NCI-H128 (cell line): Measurements from ENCODE around the gene UBL4B.

ENCODE experiments used
- DNase-seq: peaks from one replicate; lab custom pipeline; 2025; ENCODE audit not compliant: unreplicated experiment; lab: John Stamatoyannopoulos, UW

The UBL4B gene

DNA sequence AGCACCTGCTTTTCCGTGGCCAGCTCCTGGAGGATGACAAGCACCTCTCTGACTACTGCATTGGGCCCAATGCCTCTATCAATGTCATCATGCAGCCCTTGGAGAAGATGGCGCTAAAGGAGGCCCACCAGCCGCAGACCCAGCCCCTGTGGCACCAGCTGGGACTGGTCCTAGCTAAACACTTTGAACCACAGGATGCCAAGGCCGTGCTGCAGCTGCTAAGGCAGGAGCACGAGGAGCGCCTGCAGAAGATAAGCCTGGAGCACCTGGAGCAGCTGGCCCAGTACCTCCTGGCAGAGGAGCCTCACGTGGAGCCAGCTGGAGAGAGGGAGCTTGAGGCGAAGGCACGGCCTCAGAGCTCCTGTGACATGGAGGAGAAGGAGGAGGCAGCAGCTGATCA, 413 bp downstream of the UBL4B start:
- DNase-seq, result no peak

DNA sequence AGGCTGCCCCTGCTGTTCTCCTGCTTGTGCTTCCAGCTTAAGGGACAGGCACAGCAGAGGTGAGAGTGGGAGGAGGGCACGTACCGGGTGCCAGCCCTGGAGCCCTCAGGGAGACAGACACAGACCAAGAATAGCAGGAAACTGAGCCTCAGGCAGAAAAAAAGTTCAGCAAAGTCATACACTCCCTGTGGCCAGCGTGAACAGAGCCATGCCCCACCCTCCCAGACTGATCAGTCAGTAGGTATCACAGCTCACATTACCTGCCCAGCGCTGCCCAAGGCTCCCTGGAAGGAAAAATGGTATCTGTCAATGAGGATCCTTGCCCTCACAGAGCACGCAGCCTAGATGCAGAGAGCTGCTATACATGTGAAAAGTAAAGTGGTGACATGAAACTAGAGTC, 1.3 kb downstream of the UBL4B start:
- no peak for DNase-seq

GRCh38 chr1:110114173-110114572, 1.9 kb downstream of the UBL4B start:
- DNase-seq, result no peak

GRCh38 chr1:110114784-110115183, 2.5 kb downstream of the UBL4B start:
- no peak for DNase-seq

DNA sequence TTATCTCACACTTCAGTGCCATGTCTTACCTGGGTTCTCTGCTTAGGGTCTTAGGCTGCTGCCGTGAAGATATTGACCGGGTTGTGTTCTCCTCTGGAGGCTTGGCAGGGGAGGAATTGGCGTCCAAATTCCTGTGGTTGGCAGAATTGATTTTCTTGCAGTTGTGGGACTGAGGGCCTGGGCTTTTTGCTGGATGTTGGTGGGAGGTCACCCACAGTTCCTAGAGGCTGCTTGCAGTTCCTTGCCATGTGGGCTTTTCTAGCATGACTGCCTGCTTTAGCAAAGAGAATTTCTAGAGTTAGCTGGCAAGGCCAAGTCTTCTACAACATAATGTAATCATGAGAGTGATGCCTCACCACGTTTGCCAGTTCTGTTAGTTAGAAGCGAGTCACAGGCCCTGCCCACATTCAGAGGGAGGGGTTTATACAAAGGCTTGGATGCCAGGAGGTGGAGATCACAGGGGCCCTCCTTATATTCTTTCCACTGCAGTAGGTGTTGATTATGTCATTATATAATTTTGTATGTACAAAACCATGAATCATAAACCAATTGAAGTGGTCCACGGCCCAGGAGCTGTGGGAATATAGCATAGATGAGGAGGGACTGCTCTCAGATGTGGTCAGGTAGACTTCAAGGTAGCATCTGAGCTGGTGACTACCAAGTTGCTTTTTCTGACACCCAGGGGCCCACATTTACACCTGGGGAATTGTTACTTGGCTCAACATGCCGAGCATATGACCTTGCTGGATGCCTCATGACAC, 6.6 kb downstream of the UBL4B start:
- no peak for DNase-seq

DNA sequence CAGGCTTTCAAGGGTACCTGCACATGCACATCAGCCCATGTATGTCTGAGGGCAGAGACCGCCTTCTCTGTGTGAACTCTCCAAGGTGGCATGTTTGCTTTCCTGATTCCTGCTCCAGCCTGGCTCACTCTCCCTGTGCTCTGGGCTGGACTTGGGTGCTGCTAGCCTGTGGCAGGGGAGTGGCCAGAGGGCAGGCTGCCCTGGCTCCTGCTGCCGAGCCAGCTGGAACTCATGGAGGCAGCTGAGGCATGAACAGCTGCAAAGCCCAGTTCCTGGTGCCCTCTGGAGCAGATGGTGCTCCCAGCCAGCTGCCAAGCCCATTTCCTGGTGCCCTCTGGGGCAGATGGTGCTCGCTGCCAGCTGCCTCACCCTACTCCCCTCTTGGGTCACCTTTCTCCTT, 7.6 kb downstream of the UBL4B start:
- no peak for DNase-seq

- DNase-seq, result no peak
Measured at GRCh38 chr1:110120960-110121561, 8.8 kb downstream of the UBL4B start.

DNA sequence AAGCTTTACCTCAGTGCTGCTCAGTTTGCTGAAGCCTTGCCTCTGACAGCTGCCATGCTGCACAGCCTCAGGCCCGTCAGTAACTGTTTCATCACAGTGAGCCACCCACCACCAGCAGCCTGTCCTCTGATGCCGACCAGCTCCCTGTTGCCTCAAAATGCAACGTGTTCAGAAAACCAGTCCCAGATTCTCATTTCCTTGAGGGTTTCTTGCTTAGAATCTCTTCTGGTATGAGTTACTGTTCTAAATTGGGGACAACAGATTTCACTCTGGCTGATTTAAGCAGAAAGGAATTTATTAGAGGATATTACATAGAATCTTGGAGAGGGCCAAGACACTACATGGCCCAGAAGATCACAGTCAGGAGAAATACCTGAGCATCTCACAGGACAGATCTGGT, 11.0 kb downstream of the UBL4B start:
- no peak for DNase-seq

DNA sequence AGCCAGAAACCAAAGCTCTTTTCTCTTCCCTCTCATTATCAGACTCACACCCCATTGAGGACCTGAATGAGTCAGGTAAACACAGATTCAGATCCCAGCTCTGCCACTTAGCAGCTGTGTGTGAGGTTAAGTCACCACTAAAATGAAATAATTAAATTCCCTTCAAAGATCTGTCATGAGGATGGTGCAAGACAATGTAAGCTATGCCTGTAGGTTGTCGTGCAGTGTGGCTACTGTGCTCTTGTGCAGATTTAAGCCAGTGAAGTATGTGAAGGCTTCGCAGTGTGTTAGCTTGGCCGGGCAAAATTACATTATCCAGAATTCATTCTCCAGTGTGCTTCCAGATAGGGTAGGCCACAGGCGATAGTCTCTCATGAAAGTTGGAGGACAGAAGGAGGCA, 13.6 kb downstream of the UBL4B start:
- no peak for DNase-seq

- DNase-seq, result no peak
Measured at GRCh38 chr1:110130113-110130591, 17.9 kb downstream of the UBL4B start.

DNA sequence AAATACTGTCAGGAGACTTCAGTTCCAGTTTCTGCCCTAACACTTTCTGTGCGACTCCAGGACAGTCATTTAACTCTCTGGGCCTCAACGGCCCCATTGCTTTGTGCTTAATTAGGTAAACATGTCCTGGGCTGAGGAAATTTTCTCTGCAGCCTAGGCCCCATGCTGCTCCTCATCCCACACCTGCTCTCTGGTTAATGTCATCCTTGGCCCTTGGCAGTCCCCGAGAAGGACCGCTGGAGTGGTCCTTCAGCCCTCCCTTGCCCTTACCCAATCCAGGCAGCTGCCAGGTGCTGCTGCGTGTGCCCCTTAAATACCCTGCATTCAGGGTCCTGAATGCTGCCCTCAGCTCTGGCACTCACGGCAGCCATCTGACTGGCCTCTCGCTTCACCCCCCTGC, 18.7 kb downstream of the UBL4B start:
- DNase-seq, result no peak

GRCh38 chr1:110132682-110133081, 20.4 kb downstream of the UBL4B start:
- no peak for DNase-seq

GRCh38 chr1:110133436-110133835, 21.2 kb downstream of the UBL4B start:
- no peak for DNase-seq

DNA sequence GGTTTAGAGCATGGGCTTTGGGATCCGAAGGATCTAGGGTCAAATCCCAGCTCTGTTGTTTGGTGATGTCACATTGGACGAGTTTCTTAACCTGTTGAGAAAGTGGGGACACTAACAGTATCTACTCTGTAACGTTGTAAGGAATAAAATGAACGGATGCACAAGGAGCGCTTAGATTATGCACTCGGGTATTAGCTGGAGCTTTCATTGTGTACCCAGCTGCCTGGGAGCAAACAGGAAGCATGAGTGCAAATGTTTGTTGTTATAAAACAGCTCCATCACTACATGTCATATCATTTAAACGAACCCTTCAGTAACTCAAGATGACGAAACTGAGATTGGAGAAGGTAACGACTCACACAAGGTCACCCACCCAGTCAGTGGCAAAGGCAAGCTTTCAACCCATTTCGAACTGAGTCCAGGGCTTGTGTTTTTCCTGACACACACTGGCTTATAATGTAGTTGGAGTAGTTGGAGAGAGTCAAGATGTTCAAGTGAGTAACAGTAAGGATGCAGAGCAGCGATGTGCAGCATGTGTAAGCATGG, 21.9 kb downstream of the UBL4B start:
- no peak for DNase-seq

- no peak for DNase-seq
Measured at GRCh38 chr1:110135246-110135645, 23.0 kb downstream of the UBL4B start.

DNA sequence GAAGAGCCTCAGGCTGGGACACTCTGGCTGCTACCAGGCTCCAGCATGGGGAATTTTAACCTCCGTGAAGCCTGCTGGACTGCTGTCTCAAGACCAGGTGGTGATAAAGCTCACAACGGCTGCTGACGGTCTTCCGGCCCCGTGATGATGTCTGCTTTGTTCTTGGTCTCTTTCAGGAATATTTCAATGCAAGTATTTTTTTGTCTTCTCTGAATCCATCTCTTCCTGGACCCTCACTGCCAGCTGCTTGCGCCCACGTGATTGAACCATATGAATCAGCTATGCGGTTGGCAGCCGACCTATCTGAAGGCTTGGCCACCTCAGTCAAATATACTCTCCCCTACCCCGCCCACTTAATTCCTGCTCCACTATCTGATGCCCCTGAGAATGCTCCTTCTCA, 23.4 kb downstream of the UBL4B start:
- DNase-seq, result no peak

DNA sequence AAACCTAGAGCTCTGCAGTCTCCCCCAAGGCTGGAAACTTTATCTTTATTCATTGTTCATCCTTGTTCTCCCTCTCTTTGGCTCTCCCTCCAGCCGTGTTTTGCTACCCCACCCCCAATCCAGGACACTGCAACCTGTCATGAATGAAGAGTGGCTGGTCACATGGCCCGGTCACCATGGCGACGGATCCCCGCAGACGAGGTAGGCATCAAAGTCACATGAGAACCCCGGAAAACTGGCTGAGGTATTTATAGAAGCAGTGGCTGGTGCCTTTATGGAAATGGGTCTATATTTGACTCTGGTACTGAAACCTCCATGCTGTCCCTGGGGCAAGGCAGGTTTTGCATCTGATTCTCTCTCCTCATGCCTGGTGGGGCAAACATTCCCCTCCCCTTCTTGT, 24.7 kb downstream of the UBL4B start:
- DNase-seq, result peak; percentile 84

DNA sequence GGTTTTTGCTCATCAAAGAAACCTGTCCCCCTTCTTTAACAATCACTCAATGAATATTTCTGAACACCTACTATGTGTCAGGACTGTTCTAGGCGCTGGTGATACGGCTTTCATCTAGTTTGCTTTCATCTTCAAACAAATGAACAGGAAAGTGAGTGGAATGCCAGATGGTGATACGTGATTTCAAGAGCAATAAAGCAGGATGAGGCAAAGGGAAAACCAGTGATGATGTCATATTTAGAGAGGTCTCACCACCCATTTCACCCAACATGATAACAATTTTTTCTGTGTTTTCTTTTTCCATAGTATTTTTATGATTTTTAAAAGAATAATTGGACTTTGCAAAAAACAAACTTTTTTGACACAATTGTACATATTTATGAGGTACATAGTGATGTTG, 26.7 kb downstream of the UBL4B start:
- no peak for DNase-seq

- DNase-seq, result no peak
Measured at GRCh38 chr1:110144366-110144765, 32.1 kb downstream of the UBL4B start.

- no peak for DNase-seq
Measured at GRCh38 chr1:110148961-110149360, 36.7 kb downstream of the UBL4B start.

DNA sequence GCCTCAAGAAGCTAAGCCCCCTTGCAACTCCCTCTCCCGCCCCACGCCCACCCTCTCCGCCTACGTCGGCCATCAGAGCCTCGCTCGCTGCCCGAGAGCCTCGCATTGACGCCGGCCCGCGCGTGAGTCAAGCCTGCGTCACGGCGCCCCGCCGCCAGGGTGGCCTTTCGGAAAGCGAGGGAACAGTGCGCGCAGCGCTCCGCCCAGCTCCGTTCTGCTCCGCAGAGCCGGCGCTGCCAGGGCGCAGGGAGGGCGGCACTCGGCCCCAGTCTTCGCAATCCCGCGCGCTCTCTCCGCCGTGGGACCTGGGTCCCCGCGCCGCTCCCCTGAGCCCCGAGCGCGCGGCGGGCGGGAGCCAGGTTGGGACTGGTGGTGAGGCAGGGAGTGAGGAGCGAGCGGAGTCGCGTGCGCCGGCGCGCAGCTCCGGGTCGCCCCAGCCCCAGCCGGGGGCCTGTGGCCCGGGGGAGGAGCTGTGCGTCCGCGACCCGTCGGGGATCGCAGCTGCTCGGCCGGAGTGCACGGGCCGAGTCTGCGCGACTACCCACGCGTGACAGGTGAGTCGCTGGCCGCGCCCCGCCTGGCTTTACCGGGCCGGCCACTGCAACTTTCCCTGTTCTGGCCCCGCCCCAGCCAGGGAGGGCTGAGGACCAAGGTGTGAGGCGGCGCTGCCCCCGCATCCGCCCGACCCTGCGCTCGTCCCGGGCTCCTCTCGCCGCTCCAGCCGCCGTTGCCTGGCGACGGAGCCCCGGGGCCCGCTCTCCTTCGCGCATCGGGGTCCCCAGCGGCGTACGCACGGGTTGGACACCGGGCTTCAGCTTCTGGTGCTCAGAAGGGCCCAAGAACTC, 38.3 kb downstream of the UBL4B start, which contains the start of gene SLC6A17:
SLC6A17 (plus strand) TSS at position 165 of the 845 bp plus-strand sequence. CDS start 16,436 bp downstream, outside the sequence.
- DNase-seq, result no peak
